Right renal pelvis (tissue), 4 donors: ENCODE measurements around the gene CHD2. TPM values are rescaled to one million over a fixed set of nuclear protein-coding genes. Genes with fewer than 3 reads are reported as not detected.

Experiments
- DNase-seq, 4 donors: peaks; one replicate each; pipeline ENCODE4 v3.0.0-alpha.2; 2013; ENCODE audit warnings: low read depth in 4 of 4, low spot score in 3 of 4, missing footprints in 1 of 4
- polyA plus RNA-seq, 4 donors: library from polyadenylated mRNA; unstranded; fragments of 120-200 nt; gene quantifications; one replicate each; pipeline ENCODE4 v1.2.1, GENCODE V29; 2013; ENCODE audit not compliant: insufficient read length in 4 of 4

The CHD2 gene
- polyA plus RNA-seq, 4 donors, result 110 to 120 (median 113) TPM

GRCh38 chr15:93076875-93077274 lies 176.8 kb downstream of the CHD2 start:
- DNase-seq, result no peak

Other genes starting within 250 kb of the CHD2 start
- gene FAM174B, start 244.5 kb upstream of the CHD2 start, polyA plus RNA-seq, result 10 to 100 TPM; 28.3 to 37.9 (median 32.6) TPM
- 10 to 100 TPM in 1 of 4 donors, 1 to 10 TPM in 3; 8.9 to 10.1 (median 9.7) TPM for gene RGMA, start 188.9 kb downstream of the CHD2 start, polyA plus RNA-seq